ENCODE results near the gene RNF114. TPM values are rescaled to one million over a fixed set of nuclear protein-coding genes. Genes with fewer than 3 reads are reported as not detected.
"Not testable (repeated sequence)": the region's sequence is repeated elsewhere in the genome, so short reads cannot be mapped to it uniquely, and the experiment has no call there.

The RNF114 gene
- total RNA-seq, 2 donors from 2014 or later = 99.2 to 113 TPM

- no peaks in the 10 kb centered on the region for H3K27me3 Mint-ChIP-seq (ENCODE audit: low read depth)
- peak; percentile 83 for ATAC-seq (replicated peaks in 1 of 2)
- DNase-seq = peak; percentile 58 to 67
- peak overlapping the region; percentile 96 for H3K27ac Mint-ChIP-seq
- peaks cover 2 to 7% of the 10 kb centered on the region in 2 donors for H3K36me3 Mint-ChIP-seq (ENCODE audit: insufficient read depth in 2 of 2)
- peaks cover 0 to 2% of the 10 kb centered on the region in 2 donors for H3K9me3 Mint-ChIP-seq
- peaks cover 46% of the 10 kb centered on the region for H3K4me1 Mint-ChIP-seq (ENCODE audit: low read depth)
- peak overlapping the region; percentile 56 to 84 for H3K4me3 Mint-ChIP-seq
Observed at GRCh38 chr20:49893242-49894072, 42.7 kb upstream of the RNF114 start.

GRCh38 chr20:49894073-49894470 is 42.1 kb upstream of the RNF114 start:
- DNase-seq = peak; percentile 49 to 60
- no peaks in the 10 kb centered on the region for H3K27me3 Mint-ChIP-seq (ENCODE audit: low read depth)
- peak; percentile 68 to 74 for ATAC-seq (replicated peaks in 1 of 2)
- H3K4me1 Mint-ChIP-seq (ENCODE audit: low read depth) = peaks cover 39% of the 10 kb centered on the region
- peaks cover 0 to 2% of the 10 kb centered on the region in 2 donors for H3K9me3 Mint-ChIP-seq
- peaks cover 1 to 2% of the 10 kb centered on the region in 2 donors for H3K36me3 Mint-ChIP-seq (ENCODE audit: insufficient read depth in 2 of 2)
- H3K4me3 Mint-ChIP-seq = peak overlapping the region; percentile 56 to 84
- peak overlapping the region; percentile 95 for H3K27ac Mint-ChIP-seq

- H3K9me3 Mint-ChIP-seq; H3K36me3 Mint-ChIP-seq (ENCODE audit: insufficient read depth in 2 of 2); H3K27ac Mint-ChIP-seq; DNase-seq; ATAC-seq (replicated peaks in 1 of 2); H3K27me3 Mint-ChIP-seq (ENCODE audit: low read depth); H3K4me3 Mint-ChIP-seq: not testable (repeated sequence)
- peaks cover 37% of the 10 kb centered on the region for H3K4me1 Mint-ChIP-seq (ENCODE audit: low read depth)
Observed at GRCh38 chr20:49895474-49896093, 40.6 kb upstream of the RNF114 start.

- H3K4me1 Mint-ChIP-seq (ENCODE audit: low read depth) = peaks cover 37% of the 10 kb centered on the region
- H3K36me3 Mint-ChIP-seq (ENCODE audit: insufficient read depth in 2 of 2) = peaks cover 0 to 2% of the 10 kb centered on the region in 2 donors
- no peak overlapping the region for H3K4me3 Mint-ChIP-seq
- H3K9me3 Mint-ChIP-seq = peaks cover 0 to 2% of the 10 kb centered on the region in 2 donors
- H3K27me3 Mint-ChIP-seq (ENCODE audit: low read depth) = no peaks in the 10 kb centered on the region
- H3K27ac Mint-ChIP-seq = no peak overlapping the region
- ATAC-seq (replicated peaks in 1 of 2) = no peak
- DNase-seq = no peak
Observed at GRCh38 chr20:49896204-49896603, 40.0 kb upstream of the RNF114 start.

- Mint-ChIP-seq H3K27ac (no peak overlapping the region), H3K36me3 (ENCODE audit: insufficient read depth in 2 of 2) (peaks cover 2 to 4% of the 10 kb centered on the region in 2 donors), H3K9me3 (no peaks in the 10 kb centered on the region), H3K4me3 (no peak overlapping the region), H3K4me1 (ENCODE audit: low read depth) (peaks cover 3% of the 10 kb centered on the region), H3K27me3 (ENCODE audit: low read depth) (no peaks in the 10 kb centered on the region)
- ATAC-seq (replicated peaks in 1 of 2) = no peak
- DNase-seq = no peak
Observed at GRCh38 chr20:49899541-49900383, 36.4 kb upstream of the RNF114 start.

- H3K36me3 Mint-ChIP-seq (ENCODE audit: insufficient read depth in 2 of 2) = peaks cover 2 to 7% of the 10 kb centered on the region in 2 donors
- no peaks in the 10 kb centered on the region for H3K9me3 Mint-ChIP-seq
- DNase-seq (no peak), ATAC-seq (replicated peaks in 1 of 2) (no peak)
- no peak overlapping the region for H3K27ac Mint-ChIP-seq
- no peak overlapping the region for H3K4me3 Mint-ChIP-seq
- no peaks in the 10 kb centered on the region for H3K4me1 Mint-ChIP-seq (ENCODE audit: low read depth)
- H3K27me3 Mint-ChIP-seq (ENCODE audit: low read depth) = no peaks in the 10 kb centered on the region
Observed at GRCh38 chr20:49901588-49901987, 34.6 kb upstream of the RNF114 start.

- no peak for DNase-seq
- no peaks in the 10 kb centered on the region for H3K27me3 Mint-ChIP-seq (ENCODE audit: low read depth)
- no peak overlapping the region for H3K4me3 Mint-ChIP-seq
- H3K36me3 Mint-ChIP-seq (ENCODE audit: insufficient read depth in 2 of 2) = peaks cover 6 to 9% of the 10 kb centered on the region in 2 donors
- H3K9me3 Mint-ChIP-seq = no peaks in the 10 kb centered on the region
- no peak for ATAC-seq (replicated peaks in 1 of 2)
- H3K4me1 Mint-ChIP-seq (ENCODE audit: low read depth) = peaks cover 3% of the 10 kb centered on the region
- H3K27ac Mint-ChIP-seq = no peak overlapping the region
Observed at GRCh38 chr20:49904440-49905214, 31.6 kb upstream of the RNF114 start.

- peaks cover 4% of the 10 kb centered on the region for H3K4me1 Mint-ChIP-seq (ENCODE audit: low read depth)
- no peaks in the 10 kb centered on the region for H3K27me3 Mint-ChIP-seq (ENCODE audit: low read depth)
- no peak overlapping the region for H3K4me3 Mint-ChIP-seq
- no peak for DNase-seq
- no peak for ATAC-seq (replicated peaks in 1 of 2)
- H3K9me3 Mint-ChIP-seq = no peaks in the 10 kb centered on the region
- peaks cover 6 to 9% of the 10 kb centered on the region in 2 donors for H3K36me3 Mint-ChIP-seq (ENCODE audit: insufficient read depth in 2 of 2)
- no peak overlapping the region for H3K27ac Mint-ChIP-seq
Observed at GRCh38 chr20:49905415-49906091, 30.6 kb upstream of the RNF114 start.

GRCh38 chr20:49906101-49906604 is 30.0 kb upstream of the RNF114 start:
- H3K36me3 Mint-ChIP-seq (ENCODE audit: insufficient read depth in 2 of 2) = peaks cover 6 to 9% of the 10 kb centered on the region in 2 donors
- H3K27ac Mint-ChIP-seq = no peak overlapping the region
- H3K4me1 Mint-ChIP-seq (ENCODE audit: low read depth) = peaks cover 4% of the 10 kb centered on the region
- H3K9me3 Mint-ChIP-seq = no peaks in the 10 kb centered on the region
- DNase-seq = no peak
- H3K4me3 Mint-ChIP-seq = no peak overlapping the region
- no peaks in the 10 kb centered on the region for H3K27me3 Mint-ChIP-seq (ENCODE audit: low read depth)
- no peak for ATAC-seq (replicated peaks in 1 of 2)

GRCh38 chr20:49906615-49907154 is 29.5 kb upstream of the RNF114 start:
- H3K4me1 Mint-ChIP-seq (ENCODE audit: low read depth) = peaks cover 4% of the 10 kb centered on the region
- no peak overlapping the region for H3K27ac Mint-ChIP-seq
- DNase-seq (no peak), ATAC-seq (replicated peaks in 1 of 2) (no peak)
- H3K27me3 Mint-ChIP-seq (ENCODE audit: low read depth) = no peaks in the 10 kb centered on the region
- H3K36me3 Mint-ChIP-seq (ENCODE audit: insufficient read depth in 2 of 2) = peaks cover 6 to 9% of the 10 kb centered on the region in 2 donors
- H3K9me3 Mint-ChIP-seq = no peaks in the 10 kb centered on the region
- H3K4me3 Mint-ChIP-seq = no peak overlapping the region

- Mint-ChIP-seq H3K4me3 (no peak overlapping the region), H3K36me3 (ENCODE audit: insufficient read depth in 2 of 2) (peaks cover 6 to 8% of the 10 kb centered on the region in 2 donors), H3K4me1 (ENCODE audit: low read depth) (peaks cover 8% of the 10 kb centered on the region), H3K27me3 (ENCODE audit: low read depth) (no peaks in the 10 kb centered on the region), H3K27ac (no peak overlapping the region), H3K9me3 (no peaks in the 10 kb centered on the region)
- no peak for ATAC-seq (replicated peaks in 1 of 2)
- no peak for DNase-seq
Observed at GRCh38 chr20:49907405-49908257, 28.6 kb upstream of the RNF114 start.

Measured in activated T-cell treated with anti-CD3 and anti-CD28 coated beads, Interleukin-2, amount 50 U/mL, for 72 hours (primary cell).